WTC11 (cell line): ENCODE data around the gene NPFFR1. TPM values are rescaled to one million over a fixed set of nuclear protein-coding genes. Genes with fewer than 3 reads are reported as not detected.
A peak's percentile ranks its signal among the peaks of the same experiment; 100 is the strongest.

ENCODE experiments used
- ATAC-seq: fragments of 200-7000 bp; cut with Tn5 transposase; 2 replicates; pipeline ENCODE4 v1.10.0; 2021; ENCODE audit warnings: mild to moderate bottlenecking, moderate library complexity
- CTCF ChIA-PET: fragments of 300-600 bp; sonication (Branson Sonifier 250); formaldehyde crosslinking; loops from one replicate; lab custom pipeline; 2021; ENCODE audit warnings: antibody characterized with exemption; lab: Charles Lee
- POLR2A ChIA-PET: fragments of 350-600 bp; sonication (Branson Sonifier 250); formaldehyde crosslinking; loops from one replicate; lab custom pipeline; 2021; ENCODE audit warnings: antibody characterized with exemption; lab: Charles Lee
- DNase-seq: peaks from one replicate; pipeline ENCODE4 v3.0.0; 2021; ENCODE audit warnings: low spot score
- H3K27ac Mint-ChIP-seq: 2 replicates; pipeline ENCODE4 v1.8.0; 2021; ENCODE audit warnings: mixed read lengths
- H3K27me3 Mint-ChIP-seq: 2 replicates; pipeline ENCODE4 v1.8.0; 2021; ENCODE audit warnings: low read depth, mild to moderate bottlenecking, moderate library complexity, mixed read lengths
- H3K36me3 Mint-ChIP-seq: 2 replicates; pipeline ENCODE4 v1.8.0; 2021; ENCODE audit warnings: mixed read lengths
- H3K4me1 Mint-ChIP-seq: 2 replicates; pipeline ENCODE4 v1.8.0; 2022; ENCODE audit warnings: mixed read lengths
- H3K4me3 Mint-ChIP-seq: 2 replicates; pipeline ENCODE4 v1.8.0; 2021; ENCODE audit warnings: mild to moderate bottlenecking, moderate library complexity, mixed read lengths
- H3K9me3 Mint-ChIP-seq: 2 replicates; pipeline ENCODE4 v1.8.0; 2021; ENCODE audit warnings: mixed read lengths
- CREB1 ChIP-seq: sonication (generic); formaldehyde crosslinking; IDR thresholded peaks from 2 replicates; pipeline ENCODE4 v1.8.0; 2023; ENCODE audit warnings: mild to moderate bottlenecking, missing genetic modification reagents
- E2F5 ChIP-seq: sonication (generic); formaldehyde crosslinking; IDR thresholded peaks from 2 replicates; pipeline ENCODE4 v1.8.1; 2022; ENCODE audit warnings: mild to moderate bottlenecking, moderate library complexity, missing genetic modification reagents
- FOXP1 ChIP-seq: sonication (generic); formaldehyde crosslinking; IDR thresholded peaks from 2 replicates; pipeline ENCODE4 v1.8.0; 2022; ENCODE audit warnings: missing genetic modification reagents, mild to moderate bottlenecking, moderate library complexity, borderline replicate concordance
- GRHL2 ChIP-seq: fragments of 250-450 bp; sonication (Bioruptor Pico); IDR thresholded peaks from 2 replicates; pipeline ENCODE4 v1.8.0; 2022; ENCODE audit warnings: mild to moderate bottlenecking, moderate library complexity; ENCODE audit not compliant: insufficient replicate concordance, severe bottlenecking
- GTF2I ChIP-seq: fragments of 250-450 bp; sonication (Bioruptor Pico); conservative IDR thresholded peaks from 2 replicates; pipeline ENCODE4 v1.4.0; 2021; ENCODE audit warnings: mild to moderate bottlenecking
- IRF2 ChIP-seq: sonication (generic); formaldehyde crosslinking; IDR thresholded peaks from 2 replicates; pipeline ENCODE4 v1.8.0; 2022; ENCODE audit warnings: low read depth, missing genetic modification reagents, borderline replicate concordance
- MXD4 ChIP-seq: fragments of 250-450 bp; sonication (Bioruptor Pico); IDR thresholded peaks from 2 replicates; pipeline ENCODE4 v1.8.0; 2021; ENCODE audit warnings: mild to moderate bottlenecking, moderate library complexity, borderline replicate concordance
- NR1H2 ChIP-seq: sonication (generic); formaldehyde crosslinking; IDR thresholded peaks from 2 replicates; pipeline ENCODE4 v1.9.0; 2021; ENCODE audit warnings: mild to moderate bottlenecking, moderate library complexity, missing genetic modification reagents
- OVOL2 ChIP-seq: fragments of 250-450 bp; sonication (Bioruptor Pico); IDR thresholded peaks from 2 replicates; pipeline ENCODE4 v1.9.0; 2021; ENCODE audit warnings: mild to moderate bottlenecking, borderline replicate concordance
- RELA ChIP-seq: sonication (generic); formaldehyde crosslinking; IDR thresholded peaks from 2 replicates; pipeline ENCODE4 v1.8.1; 2022; ENCODE audit warnings: missing genetic modification reagents, mild to moderate bottlenecking, borderline replicate concordance
- RORB ChIP-seq: fragments of 250-450 bp; sonication (Bioruptor Pico); IDR thresholded peaks from 2 replicates; pipeline ENCODE4 v1.9.0; 2021; ENCODE audit warnings: mild to moderate bottlenecking
- TEAD4 ChIP-seq: sonication (generic); formaldehyde crosslinking; IDR thresholded peaks from 2 replicates; pipeline ENCODE4 v1.8.0; 2022; ENCODE audit warnings: mild to moderate bottlenecking, missing genetic modification reagents
- TP53 ChIP-seq: sonication (generic); formaldehyde crosslinking; IDR thresholded peaks from 2 replicates; pipeline ENCODE4 v1.8.1; 2023; ENCODE audit warnings: mild to moderate bottlenecking, missing genetic modification reagents
- ZNF317 ChIP-seq: sonication (generic); formaldehyde crosslinking; IDR thresholded peaks from 2 replicates; pipeline ENCODE4 v1.8.1; 2023; ENCODE audit warnings: low read depth, mild to moderate bottlenecking, moderate library complexity, missing genetic modification reagents, borderline replicate concordance
- ZNF416 ChIP-seq: fragments of 250-450 bp; sonication (Bioruptor Pico); IDR thresholded peaks from 2 replicates; pipeline ENCODE4 v1.9.0; 2021; ENCODE audit warnings: mild to moderate bottlenecking, inconsistent platforms
- ZNF671 ChIP-seq: fragments of 250-450 bp; sonication (Bioruptor Pico); IDR thresholded peaks from 2 replicates; pipeline ENCODE4 v1.8.0; 2021; ENCODE audit warnings: mild to moderate bottlenecking
- total RNA-seq: library from RNA; stranded (reverse); gene quantifications from 3 replicates; pipeline ENCODE4 v1.2.3, GENCODE V29; 2021
- TF ChIP-seq, protein P1 (sequence below): sonication (generic); formaldehyde crosslinking; IDR thresholded peaks from 2 replicates; pipeline ENCODE4 v1.8.0; 2022; ENCODE audit warnings: mild to moderate bottlenecking, missing genetic modification reagents
- TF ChIP-seq, protein P2 (sequence below): sonication (generic); formaldehyde crosslinking; IDR thresholded peaks from 2 replicates; pipeline ENCODE4 v1.8.0; 2022; ENCODE audit warnings: missing genetic modification reagents
- TF ChIP-seq, protein P3 (sequence below): sonication (generic); formaldehyde crosslinking; IDR thresholded peaks from 2 replicates; pipeline ENCODE4 v1.8.1; 2023; ENCODE audit warnings: mild to moderate bottlenecking, missing genetic modification reagents, moderate library complexity

The NPFFR1 gene
- total RNA-seq, 1 experiment from 2014 or later: 0.04 TPM

GRCh38 chr10:70308121-70309060, 24.6 kb upstream of the NPFFR1 start:
- POLR2A ChIA-PET: no interaction called here
- Mint-ChIP-seq H3K27ac (no peak overlapping the region), H3K36me3 (peaks cover 9% of the 10 kb centered on the region), H3K4me1 (no peaks in the 10 kb centered on the region), H3K4me3 (no peak overlapping the region), H3K27me3 (no peaks in the 10 kb centered on the region), H3K9me3 (peaks cover 6% of the 10 kb centered on the region; the same call in 1 of the 2 replicates)
- DNase-seq (no peak), ATAC-seq (peak; percentile 30)
- CTCF ChIA-PET: interaction anchor here (1.2 to 2.8 kb wide), 2 partner anchors 36 to 56 kb away, joined by 5 to 8 read pairs; no protein-coding TSS in a partner anchor
- no peak for TF ChIP-seq E2F5 (CRISPR knock-in tag)
- no peak for TF ChIP-seq ZNF671 (CRISPR knock-in tag)
- TF ChIP-seq, protein P1, sequence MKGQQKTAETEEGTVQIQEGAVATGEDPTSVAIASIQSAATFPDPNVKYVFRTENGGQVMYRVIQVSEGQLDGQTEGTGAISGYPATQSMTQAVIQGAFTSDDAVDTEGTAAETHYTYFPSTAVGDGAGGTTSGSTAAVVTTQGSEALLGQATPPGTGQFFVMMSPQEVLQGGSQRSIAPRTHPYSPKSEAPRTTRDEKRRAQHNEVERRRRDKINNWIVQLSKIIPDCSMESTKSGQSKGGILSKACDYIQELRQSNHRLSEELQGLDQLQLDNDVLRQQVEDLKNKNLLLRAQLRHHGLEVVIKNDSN (CRISPR knock-in tag): no peak
- TF ChIP-seq, protein P2, sequence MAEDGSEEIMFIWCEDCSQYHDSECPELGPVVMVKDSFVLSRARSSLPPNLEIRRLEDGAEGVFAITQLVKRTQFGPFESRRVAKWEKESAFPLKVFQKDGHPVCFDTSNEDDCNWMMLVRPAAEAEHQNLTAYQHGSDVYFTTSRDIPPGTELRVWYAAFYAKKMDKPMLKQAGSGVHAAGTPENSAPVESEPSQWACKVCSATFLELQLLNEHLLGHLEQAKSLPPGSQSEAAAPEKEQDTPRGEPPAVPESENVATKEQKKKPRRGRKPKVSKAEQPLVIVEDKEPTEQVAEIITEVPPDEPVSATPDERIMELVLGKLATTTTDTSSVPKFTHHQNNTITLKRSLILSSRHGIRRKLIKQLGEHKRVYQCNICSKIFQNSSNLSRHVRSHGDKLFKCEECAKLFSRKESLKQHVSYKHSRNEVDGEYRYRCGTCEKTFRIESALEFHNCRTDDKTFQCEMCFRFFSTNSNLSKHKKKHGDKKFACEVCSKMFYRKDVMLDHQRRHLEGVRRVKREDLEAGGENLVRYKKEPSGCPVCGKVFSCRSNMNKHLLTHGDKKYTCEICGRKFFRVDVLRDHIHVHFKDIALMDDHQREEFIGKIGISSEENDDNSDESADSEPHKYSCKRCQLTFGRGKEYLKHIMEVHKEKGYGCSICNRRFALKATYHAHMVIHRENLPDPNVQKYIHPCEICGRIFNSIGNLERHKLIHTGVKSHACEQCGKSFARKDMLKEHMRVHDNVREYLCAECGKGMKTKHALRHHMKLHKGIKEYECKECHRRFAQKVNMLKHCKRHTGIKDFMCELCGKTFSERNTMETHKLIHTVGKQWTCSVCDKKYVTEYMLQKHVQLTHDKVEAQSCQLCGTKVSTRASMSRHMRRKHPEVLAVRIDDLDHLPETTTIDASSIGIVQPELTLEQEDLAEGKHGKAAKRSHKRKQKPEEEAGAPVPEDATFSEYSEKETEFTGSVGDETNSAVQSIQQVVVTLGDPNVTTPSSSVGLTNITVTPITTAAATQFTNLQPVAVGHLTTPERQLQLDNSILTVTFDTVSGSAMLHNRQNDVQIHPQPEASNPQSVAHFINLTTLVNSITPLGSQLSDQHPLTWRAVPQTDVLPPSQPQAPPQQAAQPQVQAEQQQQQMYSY (CRISPR knock-in tag): no peak
- no peak for TF ChIP-seq GRHL2
- TF ChIP-seq NR1H2 (CRISPR knock-in tag): no peak
- TF ChIP-seq ZNF416: no peak
- no peak for TF ChIP-seq TEAD4 (CRISPR knock-in tag)
- no peak for TF ChIP-seq FOXP1 (CRISPR knock-in tag)
- TF ChIP-seq, protein P3, sequence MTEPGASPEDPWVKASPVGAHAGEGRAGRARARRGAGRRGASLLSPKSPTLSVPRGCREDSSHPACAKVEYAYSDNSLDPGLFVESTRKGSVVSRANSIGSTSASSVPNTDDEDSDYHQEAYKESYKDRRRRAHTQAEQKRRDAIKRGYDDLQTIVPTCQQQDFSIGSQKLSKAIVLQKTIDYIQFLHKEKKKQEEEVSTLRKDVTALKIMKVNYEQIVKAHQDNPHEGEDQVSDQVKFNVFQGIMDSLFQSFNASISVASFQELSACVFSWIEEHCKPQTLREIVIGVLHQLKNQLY (CRISPR knock-in tag): no peak
- TF ChIP-seq CREB1 (CRISPR knock-in tag): no peak
- TF ChIP-seq MXD4 (CRISPR knock-in tag): no peak
- TF ChIP-seq GTF2I (CRISPR knock-in tag): no peak
- TF ChIP-seq ZNF317 (CRISPR knock-in tag): no peak
- TF ChIP-seq RELA (CRISPR knock-in tag): no peak
- TF ChIP-seq TP53 (CRISPR knock-in tag): no peak
- TF ChIP-seq RORB: no peak
- TF ChIP-seq IRF2 (CRISPR knock-in tag): no peak
- TF ChIP-seq OVOL2 (CRISPR knock-in tag): no peak
